Measurements from ENCODE around the gene PRR33.

Gene PRR33

GRCh38 chr11:1873048-1873812, 18.5 kb downstream of the PRR33 start:
- no peak overlapping the region for H3K4me3 ChIP-seq (ENCODE audit: low read depth, low read length)
- TF ChIP-seq, protein P1, sequence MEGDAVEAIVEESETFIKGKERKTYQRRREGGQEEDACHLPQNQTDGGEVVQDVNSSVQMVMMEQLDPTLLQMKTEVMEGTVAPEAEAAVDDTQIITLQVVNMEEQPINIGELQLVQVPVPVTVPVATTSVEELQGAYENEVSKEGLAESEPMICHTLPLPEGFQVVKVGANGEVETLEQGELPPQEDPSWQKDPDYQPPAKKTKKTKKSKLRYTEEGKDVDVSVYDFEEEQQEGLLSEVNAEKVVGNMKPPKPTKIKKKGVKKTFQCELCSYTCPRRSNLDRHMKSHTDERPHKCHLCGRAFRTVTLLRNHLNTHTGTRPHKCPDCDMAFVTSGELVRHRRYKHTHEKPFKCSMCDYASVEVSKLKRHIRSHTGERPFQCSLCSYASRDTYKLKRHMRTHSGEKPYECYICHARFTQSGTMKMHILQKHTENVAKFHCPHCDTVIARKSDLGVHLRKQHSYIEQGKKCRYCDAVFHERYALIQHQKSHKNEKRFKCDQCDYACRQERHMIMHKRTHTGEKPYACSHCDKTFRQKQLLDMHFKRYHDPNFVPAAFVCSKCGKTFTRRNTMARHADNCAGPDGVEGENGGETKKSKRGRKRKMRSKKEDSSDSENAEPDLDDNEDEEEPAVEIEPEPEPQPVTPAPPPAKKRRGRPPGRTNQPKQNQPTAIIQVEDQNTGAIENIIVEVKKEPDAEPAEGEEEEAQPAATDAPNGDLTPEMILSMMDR (IDR thresholded peaks at IDR 0.05; ENCODE audit: low read depth, low read length), result no peak

- TF ChIP-seq, protein P1 (IDR thresholded peaks at IDR 0.05; ENCODE audit: low read depth, low read length), result no peak
- H3K4me3 ChIP-seq (ENCODE audit: low read depth, low read length), result no peak overlapping the region
Measured at GRCh38 chr11:1872267-1872985, 19.3 kb downstream of the PRR33 start.

DNA sequence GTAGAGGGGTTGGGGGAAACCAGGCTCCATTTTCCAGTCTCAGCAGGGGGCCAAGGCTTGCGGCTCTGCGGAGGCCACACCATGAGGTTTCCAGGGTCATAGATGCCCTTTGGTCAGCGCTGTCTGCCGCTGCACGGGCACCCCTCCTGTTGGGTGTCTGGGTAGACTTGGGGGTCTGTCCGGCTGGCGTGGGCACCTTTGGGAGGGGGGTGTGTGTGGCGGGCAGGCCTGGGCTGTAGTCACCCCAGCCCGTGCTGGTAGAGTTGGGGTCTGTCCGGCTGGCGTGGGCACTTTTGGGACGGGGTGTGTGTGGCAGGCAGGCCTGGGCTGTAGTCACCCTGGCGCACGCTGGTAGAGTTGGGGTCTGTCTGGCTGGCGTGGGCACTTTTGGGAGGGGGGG, 20.2 kb downstream of the PRR33 start:
- TF ChIP-seq, protein P1 (IDR thresholded peaks at IDR 0.05; ENCODE audit: low read depth, low read length), result no peak
- no peak overlapping the region for H3K4me3 ChIP-seq (ENCODE audit: low read depth, low read length)

DNA sequence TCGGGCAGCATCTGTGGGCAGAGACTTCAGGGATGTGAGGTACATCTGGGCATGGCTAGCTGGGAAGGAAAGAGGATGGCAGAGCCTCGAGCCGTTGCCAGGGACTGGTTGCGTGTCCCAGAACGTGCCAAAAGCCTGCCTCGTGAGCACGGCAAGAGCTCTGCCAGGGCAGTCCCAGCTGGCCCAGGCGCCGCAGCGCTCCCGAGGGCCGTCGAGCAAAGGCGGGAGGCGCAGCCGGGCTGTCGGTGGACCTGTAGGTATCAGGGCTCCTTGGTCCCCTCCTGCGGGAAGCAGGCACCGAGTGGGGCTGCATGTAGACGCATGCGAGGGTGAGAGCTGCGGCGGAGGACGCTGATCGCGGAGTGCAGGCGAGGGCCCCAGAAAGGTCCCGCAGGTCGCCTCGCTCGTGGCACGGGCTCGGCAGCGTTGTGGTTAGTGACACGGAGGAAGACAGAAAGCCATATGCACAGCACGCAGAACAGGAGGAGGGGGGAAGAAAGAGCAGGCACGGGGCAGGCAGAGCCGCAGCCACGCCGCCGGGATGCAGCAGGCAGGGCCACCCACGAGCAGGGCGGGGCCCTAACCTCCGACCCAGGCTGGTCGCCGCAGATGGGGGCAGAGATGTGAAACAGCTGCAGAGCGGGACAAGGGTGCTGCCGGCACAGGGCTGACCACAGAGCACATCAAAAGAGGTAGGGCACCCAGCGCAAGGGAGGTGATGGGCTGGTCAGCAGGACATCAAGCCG, 20.8 kb downstream of the PRR33 start:
- TF ChIP-seq, protein P1 (IDR thresholded peaks at IDR 0.05; ENCODE audit: low read depth, low read length), result no peak
- no peak overlapping the region for H3K4me3 ChIP-seq (ENCODE audit: low read depth, low read length)

DNA sequence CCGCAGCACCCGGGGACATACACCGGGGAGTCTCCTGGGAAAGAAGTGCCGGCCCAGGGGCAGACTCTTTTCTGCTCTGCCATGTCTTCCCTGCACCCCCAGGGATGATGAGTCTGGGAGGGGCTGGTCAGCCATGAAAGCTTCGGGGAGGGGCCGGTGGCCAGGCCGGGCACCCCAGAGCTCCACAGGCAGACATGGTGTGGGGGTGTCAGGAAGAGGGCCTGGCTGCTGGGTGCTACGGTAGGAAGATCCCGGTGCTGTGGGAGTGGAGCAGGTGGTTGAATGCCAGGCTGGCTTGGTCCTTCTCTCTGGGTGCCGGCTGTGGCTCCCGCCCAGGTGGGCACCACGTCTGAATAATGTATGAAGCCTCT, 21.4 kb downstream of the PRR33 start:
- no peak overlapping the region for H3K4me3 ChIP-seq (ENCODE audit: low read depth, low read length)
- TF ChIP-seq, protein P1 (IDR thresholded peaks at IDR 0.05; ENCODE audit: low read depth, low read length), result no peak

- no peak overlapping the region for H3K4me3 ChIP-seq (ENCODE audit: low read depth, low read length)
- TF ChIP-seq, protein P1 (IDR thresholded peaks at IDR 0.05; ENCODE audit: low read depth, low read length), result no peak
Measured at GRCh38 chr11:1869427-1870325, 22.0 kb downstream of the PRR33 start.
